WTC11 (cell line): Measurements from ENCODE around the gene PKP4. TPM values are rescaled to one million over a fixed set of nuclear protein-coding genes. Genes with fewer than 3 reads are reported as not detected.

Experiments used
- ATAC-seq: fragments of 200-7000 bp; cut with Tn5 transposase; 2 replicates; pipeline ENCODE4 v1.10.0; 2021; ENCODE audit warnings: mild to moderate bottlenecking, moderate library complexity
- CTCF ChIA-PET: fragments of 300-600 bp; sonication (Branson Sonifier 250); formaldehyde crosslinking; loops from one replicate; lab custom pipeline; 2021; ENCODE audit warnings: antibody characterized with exemption; lab: Charles Lee
- POLR2A ChIA-PET: fragments of 350-600 bp; sonication (Branson Sonifier 250); formaldehyde crosslinking; loops from one replicate; lab custom pipeline; 2021; ENCODE audit warnings: antibody characterized with exemption; lab: Charles Lee
- DNase-seq: peaks from one replicate; pipeline ENCODE4 v3.0.0; 2021; ENCODE audit warnings: low spot score
- H3K27ac Mint-ChIP-seq: 2 replicates; pipeline ENCODE4 v1.8.0; 2021; ENCODE audit warnings: mixed read lengths
- H3K27me3 Mint-ChIP-seq: 2 replicates; pipeline ENCODE4 v1.8.0; 2021; ENCODE audit warnings: low read depth, mild to moderate bottlenecking, moderate library complexity, mixed read lengths
- H3K36me3 Mint-ChIP-seq: 2 replicates; pipeline ENCODE4 v1.8.0; 2021; ENCODE audit warnings: mixed read lengths
- H3K4me1 Mint-ChIP-seq: 2 replicates; pipeline ENCODE4 v1.8.0; 2022; ENCODE audit warnings: mixed read lengths
- H3K4me3 Mint-ChIP-seq: 2 replicates; pipeline ENCODE4 v1.8.0; 2021; ENCODE audit warnings: mild to moderate bottlenecking, moderate library complexity, mixed read lengths
- H3K9me3 Mint-ChIP-seq: 2 replicates; pipeline ENCODE4 v1.8.0; 2021; ENCODE audit warnings: mixed read lengths
- CREM ChIP-seq: sonication (generic); formaldehyde crosslinking; IDR thresholded peaks from 2 replicates; pipeline ENCODE4 v1.8.1; 2022; ENCODE audit warnings: mild to moderate bottlenecking, missing genetic modification reagents, moderate library complexity
- E2F5 ChIP-seq: sonication (generic); formaldehyde crosslinking; IDR thresholded peaks from 2 replicates; pipeline ENCODE4 v1.8.1; 2022; ENCODE audit warnings: mild to moderate bottlenecking, moderate library complexity, missing genetic modification reagents
- FOXK1 ChIP-seq: sonication (generic); formaldehyde crosslinking; IDR thresholded peaks from 2 replicates; pipeline ENCODE4 v1.8.0; 2022; ENCODE audit warnings: mild to moderate bottlenecking, moderate library complexity, missing genetic modification reagents
- GTF2I ChIP-seq: fragments of 250-450 bp; sonication (Bioruptor Pico); conservative IDR thresholded peaks from 2 replicates; pipeline ENCODE4 v1.4.0; 2021; ENCODE audit warnings: mild to moderate bottlenecking
- HMGA2 ChIP-seq: fragments of 250-450 bp; sonication (Bioruptor Pico); IDR thresholded peaks from 2 replicates; pipeline ENCODE4 v1.4.0; 2021; ENCODE audit warnings: mild to moderate bottlenecking, moderate library complexity
- IRF1 ChIP-seq: sonication (generic); formaldehyde crosslinking; IDR thresholded peaks from 2 replicates; pipeline ENCODE4 v1.8.0; 2023; ENCODE audit warnings: missing genetic modification reagents
- JUN ChIP-seq: sonication (generic); formaldehyde crosslinking; IDR thresholded peaks from 2 replicates; pipeline ENCODE4 v1.8.0; 2023; ENCODE audit warnings: mild to moderate bottlenecking, missing genetic modification reagents
- KAT7 ChIP-seq: sonication (generic); formaldehyde crosslinking; IDR thresholded peaks from 2 replicates; pipeline ENCODE4 v1.8.1; 2023; ENCODE audit warnings: missing genetic modification reagents, mild to moderate bottlenecking, borderline replicate concordance
- NR2C2 ChIP-seq: sonication (generic); formaldehyde crosslinking; IDR thresholded peaks from 2 replicates; pipeline ENCODE4 v1.8.0; 2022; ENCODE audit warnings: mild to moderate bottlenecking, missing genetic modification reagents
- NR3C1 ChIP-seq: sonication (generic); formaldehyde crosslinking; conservative IDR thresholded peaks from 2 replicates; pipeline ENCODE4 v1.8.1; 2023; ENCODE audit warnings: low read depth, mild to moderate bottlenecking, missing genetic modification reagents
- PREB ChIP-seq: sonication (generic); formaldehyde crosslinking; IDR thresholded peaks from 2 replicates; pipeline ENCODE4 v1.8.1; 2022; ENCODE audit warnings: mild to moderate bottlenecking, missing genetic modification reagents, moderate library complexity, borderline replicate concordance
- USF2 ChIP-seq: sonication (generic); formaldehyde crosslinking; IDR thresholded peaks from 2 replicates; pipeline ENCODE4 v1.8.1; 2023; ENCODE audit warnings: mild to moderate bottlenecking, missing genetic modification reagents, moderate library complexity
- ZNF219 ChIP-seq: sonication (generic); formaldehyde crosslinking; IDR thresholded peaks from 2 replicates; pipeline ENCODE4 v1.8.0; 2023; ENCODE audit warnings: missing genetic modification reagents, mild to moderate bottlenecking, borderline replicate concordance
- ZNF532 ChIP-seq: fragments of 250-450 bp; sonication (Bioruptor Pico); IDR thresholded peaks from 2 replicates; pipeline ENCODE4 v1.9.0; 2021; ENCODE audit warnings: mild to moderate bottlenecking, borderline replicate concordance
- total RNA-seq: library from RNA; stranded (reverse); gene quantifications from 3 replicates; pipeline ENCODE4 v1.2.3, GENCODE V29; 2021
- TF ChIP-seq, protein P1 (sequence below): sonication (generic); formaldehyde crosslinking; IDR thresholded peaks from 2 replicates; pipeline ENCODE4 v1.8.1; 2023; ENCODE audit warnings: mild to moderate bottlenecking, missing genetic modification reagents, moderate library complexity
- TF ChIP-seq, protein P2 (sequence below): sonication (generic); formaldehyde crosslinking; IDR thresholded peaks from 2 replicates; pipeline ENCODE4 v1.8.1; 2023; ENCODE audit warnings: mild to moderate bottlenecking, missing genetic modification reagents, borderline replicate concordance
- TF ChIP-seq, protein P3 (sequence below): sonication (generic); formaldehyde crosslinking; conservative IDR thresholded peaks from 2 replicates; pipeline ENCODE4 v1.8.1; 2023; ENCODE audit warnings: mild to moderate bottlenecking, low read depth, missing genetic modification reagents, moderate library complexity
- TF ChIP-seq, protein P4 (sequence below): sonication (generic); formaldehyde crosslinking; IDR thresholded peaks from 2 replicates; pipeline ENCODE4 v1.8.0; 2022; ENCODE audit warnings: mild to moderate bottlenecking, missing genetic modification reagents

Gene PKP4
- total RNA-seq, 1 experiment from 2014 or later, result 78.9 TPM

DNA sequence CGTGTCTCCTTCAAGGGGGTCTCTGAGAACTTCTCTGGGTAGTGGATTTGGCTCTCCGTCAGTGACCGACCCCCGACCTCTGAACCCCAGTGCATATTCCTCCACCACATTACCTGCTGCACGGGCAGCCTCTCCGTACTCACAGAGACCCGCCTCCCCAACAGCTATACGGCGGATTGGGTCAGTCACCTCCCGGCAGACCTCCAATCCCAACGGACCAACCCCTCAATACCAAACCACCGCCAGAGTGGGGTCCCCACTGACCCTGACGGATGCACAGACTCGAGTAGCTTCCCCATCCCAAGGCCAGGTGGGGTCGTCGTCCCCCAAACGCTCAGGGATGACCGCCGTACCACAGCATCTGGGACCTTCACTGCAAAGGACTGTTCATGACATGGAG lies 168.2 kb downstream of the PKP4 start:
- TF ChIP-seq ZNF219, result no peak
- TF ChIP-seq PREB (CRISPR knock-in tag), result no peak
- TF ChIP-seq FOXK1 (CRISPR knock-in tag), result no peak
- no peak for TF ChIP-seq CREM (CRISPR knock-in tag)
- H3K4me1 Mint-ChIP-seq, result no peaks in the 10 kb centered on the region
- no peak overlapping the region for H3K4me3 Mint-ChIP-seq
- no peaks in the 10 kb centered on the region for H3K9me3 Mint-ChIP-seq
- ATAC-seq (peak; percentile 26; the same call in 1 of the 2 replicates), DNase-seq (no peak)
- CTCF ChIA-PET, result interaction anchor here (0.7 to 1.0 kb wide), 2 partner anchors 120 to 129 kb away, joined by 3 to 4 read pairs; no protein-coding TSS in a partner anchor
- no peak overlapping the region for H3K27ac Mint-ChIP-seq
- H3K27me3 Mint-ChIP-seq, result no peaks in the 10 kb centered on the region
- peaks cover 21% of the 10 kb centered on the region for H3K36me3 Mint-ChIP-seq
- POLR2A ChIA-PET, result no interaction called here

- Mint-ChIP-seq H3K4me1 (no peaks in the 10 kb centered on the region), H3K36me3 (peaks cover 25% of the 10 kb centered on the region), H3K27ac (no peak overlapping the region), H3K9me3 (no peaks in the 10 kb centered on the region), H3K27me3 (no peaks in the 10 kb centered on the region), H3K4me3 (no peak overlapping the region)
- DNase-seq (no peak), ATAC-seq (no peak)
- ChIA-PET CTCF (interaction anchor here (1.0 to 2.4 kb wide), 2 partner anchors 117 to 125 kb away, joined by 3 to 9 read pairs; no protein-coding TSS in a partner anchor), POLR2A (no interaction called here)
- TF ChIP-seq HMGA2 (CRISPR knock-in tag) (no peak), ZNF219 (no peak), NR2C2 (no peak), ZNF532 (CRISPR knock-in tag) (no peak), NR3C1 (CRISPR knock-in tag) (no peak), USF2 (CRISPR knock-in tag) (no peak), KAT7 (no peak), GTF2I (CRISPR knock-in tag) (no peak), E2F5 (CRISPR knock-in tag) (no peak), IRF1 (CRISPR knock-in tag) (no peak), JUN (CRISPR knock-in tag) (no peak)
- TF ChIP-seq, protein P1, sequence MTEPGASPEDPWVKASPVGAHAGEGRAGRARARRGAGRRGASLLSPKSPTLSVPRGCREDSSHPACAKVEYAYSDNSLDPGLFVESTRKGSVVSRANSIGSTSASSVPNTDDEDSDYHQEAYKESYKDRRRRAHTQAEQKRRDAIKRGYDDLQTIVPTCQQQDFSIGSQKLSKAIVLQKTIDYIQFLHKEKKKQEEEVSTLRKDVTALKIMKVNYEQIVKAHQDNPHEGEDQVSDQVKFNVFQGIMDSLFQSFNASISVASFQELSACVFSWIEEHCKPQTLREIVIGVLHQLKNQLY, result no peak
- TF ChIP-seq, protein P2, sequence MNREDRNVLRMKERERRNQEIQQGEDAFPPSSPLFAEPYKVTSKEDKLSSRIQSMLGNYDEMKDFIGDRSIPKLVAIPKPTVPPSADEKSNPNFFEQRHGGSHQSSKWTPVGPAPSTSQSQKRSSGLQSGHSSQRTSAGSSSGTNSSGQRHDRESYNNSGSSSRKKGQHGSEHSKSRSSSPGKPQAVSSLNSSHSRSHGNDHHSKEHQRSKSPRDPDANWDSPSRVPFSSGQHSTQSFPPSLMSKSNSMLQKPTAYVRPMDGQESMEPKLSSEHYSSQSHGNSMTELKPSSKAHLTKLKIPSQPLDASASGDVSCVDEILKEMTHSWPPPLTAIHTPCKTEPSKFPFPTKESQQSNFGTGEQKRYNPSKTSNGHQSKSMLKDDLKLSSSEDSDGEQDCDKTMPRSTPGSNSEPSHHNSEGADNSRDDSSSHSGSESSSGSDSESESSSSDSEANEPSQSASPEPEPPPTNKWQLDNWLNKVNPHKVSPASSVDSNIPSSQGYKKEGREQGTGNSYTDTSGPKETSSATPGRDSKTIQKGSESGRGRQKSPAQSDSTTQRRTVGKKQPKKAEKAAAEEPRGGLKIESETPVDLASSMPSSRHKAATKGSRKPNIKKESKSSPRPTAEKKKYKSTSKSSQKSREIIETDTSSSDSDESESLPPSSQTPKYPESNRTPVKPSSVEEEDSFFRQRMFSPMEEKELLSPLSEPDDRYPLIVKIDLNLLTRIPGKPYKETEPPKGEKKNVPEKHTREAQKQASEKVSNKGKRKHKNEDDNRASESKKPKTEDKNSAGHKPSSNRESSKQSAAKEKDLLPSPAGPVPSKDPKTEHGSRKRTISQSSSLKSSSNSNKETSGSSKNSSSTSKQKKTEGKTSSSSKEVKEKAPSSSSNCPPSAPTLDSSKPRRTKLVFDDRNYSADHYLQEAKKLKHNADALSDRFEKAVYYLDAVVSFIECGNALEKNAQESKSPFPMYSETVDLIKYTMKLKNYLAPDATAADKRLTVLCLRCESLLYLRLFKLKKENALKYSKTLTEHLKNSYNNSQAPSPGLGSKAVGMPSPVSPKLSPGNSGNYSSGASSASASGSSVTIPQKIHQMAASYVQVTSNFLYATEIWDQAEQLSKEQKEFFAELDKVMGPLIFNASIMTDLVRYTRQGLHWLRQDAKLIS, result no peak
- TF ChIP-seq, protein P3, sequence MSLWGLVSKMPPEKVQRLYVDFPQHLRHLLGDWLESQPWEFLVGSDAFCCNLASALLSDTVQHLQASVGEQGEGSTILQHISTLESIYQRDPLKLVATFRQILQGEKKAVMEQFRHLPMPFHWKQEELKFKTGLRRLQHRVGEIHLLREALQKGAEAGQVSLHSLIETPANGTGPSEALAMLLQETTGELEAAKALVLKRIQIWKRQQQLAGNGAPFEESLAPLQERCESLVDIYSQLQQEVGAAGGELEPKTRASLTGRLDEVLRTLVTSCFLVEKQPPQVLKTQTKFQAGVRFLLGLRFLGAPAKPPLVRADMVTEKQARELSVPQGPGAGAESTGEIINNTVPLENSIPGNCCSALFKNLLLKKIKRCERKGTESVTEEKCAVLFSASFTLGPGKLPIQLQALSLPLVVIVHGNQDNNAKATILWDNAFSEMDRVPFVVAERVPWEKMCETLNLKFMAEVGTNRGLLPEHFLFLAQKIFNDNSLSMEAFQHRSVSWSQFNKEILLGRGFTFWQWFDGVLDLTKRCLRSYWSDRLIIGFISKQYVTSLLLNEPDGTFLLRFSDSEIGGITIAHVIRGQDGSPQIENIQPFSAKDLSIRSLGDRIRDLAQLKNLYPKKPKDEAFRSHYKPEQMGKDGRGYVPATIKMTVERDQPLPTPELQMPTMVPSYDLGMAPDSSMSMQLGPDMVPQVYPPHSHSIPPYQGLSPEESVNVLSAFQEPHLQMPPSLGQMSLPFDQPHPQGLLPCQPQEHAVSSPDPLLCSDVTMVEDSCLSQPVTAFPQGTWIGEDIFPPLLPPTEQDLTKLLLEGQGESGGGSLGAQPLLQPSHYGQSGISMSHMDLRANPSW, result no peak
- TF ChIP-seq, protein P4, sequence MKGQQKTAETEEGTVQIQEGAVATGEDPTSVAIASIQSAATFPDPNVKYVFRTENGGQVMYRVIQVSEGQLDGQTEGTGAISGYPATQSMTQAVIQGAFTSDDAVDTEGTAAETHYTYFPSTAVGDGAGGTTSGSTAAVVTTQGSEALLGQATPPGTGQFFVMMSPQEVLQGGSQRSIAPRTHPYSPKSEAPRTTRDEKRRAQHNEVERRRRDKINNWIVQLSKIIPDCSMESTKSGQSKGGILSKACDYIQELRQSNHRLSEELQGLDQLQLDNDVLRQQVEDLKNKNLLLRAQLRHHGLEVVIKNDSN, result no peak
Observed at GRCh38 chr2:158629116-158629515, 172.4 kb downstream of the PKP4 start.
